Type B pancreatic cell (in vitro differentiated cells): ENCODE results near the gene FKRP. TPM values are rescaled to one million over a fixed set of nuclear protein-coding genes. Genes with fewer than 3 reads are reported as not detected.

Experiments
- DNase-seq: peaks from one replicate; pipeline ENCODE4 v3.0.0; 2021; ENCODE audit warnings: mixed read lengths; ENCODE audit not compliant: unreplicated experiment; ENCODE audit errors: extremely low spot score
- H3K27ac Mint-ChIP-seq: 2 replicates; pipeline ENCODE4 v1.8.0; 2021; ENCODE audit warnings: mild to moderate bottlenecking, mixed read lengths
- H3K27me3 Mint-ChIP-seq: 2 replicates; pipeline ENCODE4 v1.8.0; 2021; ENCODE audit warnings: mixed read lengths
- H3K36me3 Mint-ChIP-seq: 2 replicates; pipeline ENCODE4 v1.8.0; 2021; ENCODE audit warnings: mixed read lengths
- H3K4me1 Mint-ChIP-seq: one replicate; pipeline ENCODE4 v1.8.0; 2021; ENCODE audit warnings: mixed read lengths; ENCODE audit not compliant: unreplicated experiment
- H3K4me3 Mint-ChIP-seq: 2 replicates; pipeline ENCODE4 v1.8.0; 2021; ENCODE audit warnings: mild to moderate bottlenecking, mixed read lengths
- H3K9me3 Mint-ChIP-seq: 2 replicates; pipeline ENCODE4 v1.8.0; 2021; ENCODE audit warnings: mixed read lengths
- total RNA-seq: library from RNA; stranded (reverse); gene quantifications from 2 replicates; pipeline ENCODE4 v1.2.1, GENCODE V29; 2021; ENCODE audit warnings: low replicate concordance
- TF ChIP-seq, protein P1 (sequence below): fragments of 200-600 bp; sonication (generic); conservative IDR thresholded peaks from 2 replicates; pipeline ENCODE4 v1.5.0; 2021; ENCODE audit warnings: antibody characterized with exemption, mild to moderate bottlenecking

The FKRP gene
- total RNA-seq, 1 donor from 2014 or later: 38.4 TPM

DNA sequence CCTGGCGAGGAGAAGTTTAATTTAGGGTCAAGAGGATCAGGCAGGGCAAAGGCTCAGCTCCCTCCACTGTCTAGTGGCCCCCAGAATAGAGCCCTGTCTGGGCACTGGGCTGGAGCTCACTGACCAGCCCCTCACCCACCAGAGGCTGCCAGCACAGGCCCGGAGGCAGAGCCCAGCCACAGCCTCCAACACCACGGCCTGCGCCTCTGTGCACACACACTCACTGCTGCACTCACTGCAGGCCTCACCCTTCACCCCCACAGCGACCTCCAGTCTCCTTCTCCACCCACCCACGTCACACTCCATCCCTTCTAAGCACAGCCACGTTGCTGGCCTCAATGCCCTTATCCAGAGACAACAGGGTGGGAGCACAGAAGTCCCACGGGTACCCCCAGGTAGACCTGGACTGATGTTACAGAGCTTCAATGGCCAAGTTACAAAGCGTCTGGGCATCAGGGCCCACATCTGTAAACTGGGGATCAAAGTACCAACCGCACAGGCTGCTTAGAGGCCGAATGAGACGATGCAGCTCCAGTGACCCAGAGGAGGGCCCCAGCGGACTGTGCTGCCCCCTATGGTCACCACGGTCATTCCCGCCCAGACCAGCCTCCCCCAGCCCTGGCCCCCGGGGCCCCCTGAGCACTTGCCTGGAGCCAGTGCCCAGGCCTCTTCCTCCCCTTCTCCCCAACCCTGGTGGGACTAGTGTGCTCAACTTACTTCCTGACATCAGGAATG is 24.4 kb upstream of the FKRP start:
- Mint-ChIP-seq H3K27ac (peak overlapping the region; percentile 44), H3K9me3 (no peaks in the 10 kb centered on the region), H3K4me3 (no peak overlapping the region), H3K27me3 (no peaks in the 10 kb centered on the region), H3K4me1 (no peaks in the 10 kb centered on the region), H3K36me3 (peaks cover 4% of the 10 kb centered on the region)
- TF ChIP-seq, protein P1, sequence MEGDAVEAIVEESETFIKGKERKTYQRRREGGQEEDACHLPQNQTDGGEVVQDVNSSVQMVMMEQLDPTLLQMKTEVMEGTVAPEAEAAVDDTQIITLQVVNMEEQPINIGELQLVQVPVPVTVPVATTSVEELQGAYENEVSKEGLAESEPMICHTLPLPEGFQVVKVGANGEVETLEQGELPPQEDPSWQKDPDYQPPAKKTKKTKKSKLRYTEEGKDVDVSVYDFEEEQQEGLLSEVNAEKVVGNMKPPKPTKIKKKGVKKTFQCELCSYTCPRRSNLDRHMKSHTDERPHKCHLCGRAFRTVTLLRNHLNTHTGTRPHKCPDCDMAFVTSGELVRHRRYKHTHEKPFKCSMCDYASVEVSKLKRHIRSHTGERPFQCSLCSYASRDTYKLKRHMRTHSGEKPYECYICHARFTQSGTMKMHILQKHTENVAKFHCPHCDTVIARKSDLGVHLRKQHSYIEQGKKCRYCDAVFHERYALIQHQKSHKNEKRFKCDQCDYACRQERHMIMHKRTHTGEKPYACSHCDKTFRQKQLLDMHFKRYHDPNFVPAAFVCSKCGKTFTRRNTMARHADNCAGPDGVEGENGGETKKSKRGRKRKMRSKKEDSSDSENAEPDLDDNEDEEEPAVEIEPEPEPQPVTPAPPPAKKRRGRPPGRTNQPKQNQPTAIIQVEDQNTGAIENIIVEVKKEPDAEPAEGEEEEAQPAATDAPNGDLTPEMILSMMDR: peak; percentile 54
- no peak for DNase-seq

DNA sequence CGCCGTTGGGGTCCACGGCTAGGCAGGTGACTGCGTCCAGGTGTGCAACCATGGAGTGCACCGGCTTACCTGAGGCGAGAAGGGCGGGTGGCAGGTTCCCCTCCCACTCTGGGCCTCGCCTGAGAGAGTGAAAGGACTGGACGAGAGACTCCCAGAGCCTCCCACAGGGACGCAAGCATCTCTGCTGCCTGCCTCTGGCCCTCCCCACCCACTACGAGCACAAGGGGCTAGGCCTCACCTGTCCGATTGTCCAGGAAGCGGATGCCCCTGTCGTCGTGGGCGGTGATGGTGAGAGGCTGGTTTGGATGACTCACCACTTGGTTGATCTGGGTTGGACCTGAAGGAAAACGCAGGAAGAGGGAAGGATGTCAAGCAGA is 23.9 kb upstream of the FKRP start:
- DNase-seq: no peak
- TF ChIP-seq, protein P1: no peak
- no peaks in the 10 kb centered on the region for H3K4me1 Mint-ChIP-seq
- H3K36me3 Mint-ChIP-seq: peaks cover 4% of the 10 kb centered on the region
- H3K27me3 Mint-ChIP-seq: no peaks in the 10 kb centered on the region
- H3K9me3 Mint-ChIP-seq: no peaks in the 10 kb centered on the region
- peak overlapping the region; percentile 44 for H3K27ac Mint-ChIP-seq
- no peak overlapping the region for H3K4me3 Mint-ChIP-seq

DNA sequence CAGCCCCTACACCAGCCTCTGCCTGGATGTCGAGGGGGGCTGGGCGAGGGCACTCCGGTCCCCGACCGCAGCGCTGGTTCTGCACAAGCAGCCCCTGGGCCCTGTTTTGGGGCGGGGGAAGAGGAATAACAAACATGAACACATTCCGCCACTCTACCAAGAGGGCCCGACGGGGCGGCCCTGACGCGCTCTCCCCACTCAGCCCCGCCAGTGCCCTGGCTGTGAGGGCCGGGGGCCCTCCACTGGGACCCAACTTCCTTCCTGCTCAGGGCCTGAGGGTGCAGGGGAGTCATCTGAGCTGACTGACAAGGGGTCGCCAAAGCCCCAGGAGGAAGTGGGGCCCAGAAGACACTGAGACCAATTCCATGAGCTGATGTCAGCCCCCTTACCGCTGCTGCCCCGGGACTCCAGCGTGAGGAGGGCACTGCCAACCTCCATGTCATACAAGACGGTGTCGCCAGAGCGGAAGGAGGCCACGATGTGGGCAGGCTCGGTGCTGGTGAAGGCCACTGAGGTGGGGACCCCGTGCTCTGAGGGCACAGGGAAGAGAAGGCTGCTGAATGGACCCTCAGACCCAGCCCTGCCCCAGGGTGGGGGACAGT is 23.3 kb upstream of the FKRP start:
- H3K4me3 Mint-ChIP-seq: no peak overlapping the region
- H3K27ac Mint-ChIP-seq: peak overlapping the region; percentile 44
- H3K9me3 Mint-ChIP-seq: no peaks in the 10 kb centered on the region
- DNase-seq: no peak
- TF ChIP-seq, protein P1: no peak
- H3K27me3 Mint-ChIP-seq: no peaks in the 10 kb centered on the region
- H3K36me3 Mint-ChIP-seq: peaks cover 4% of the 10 kb centered on the region
- H3K4me1 Mint-ChIP-seq: no peaks in the 10 kb centered on the region

DNA sequence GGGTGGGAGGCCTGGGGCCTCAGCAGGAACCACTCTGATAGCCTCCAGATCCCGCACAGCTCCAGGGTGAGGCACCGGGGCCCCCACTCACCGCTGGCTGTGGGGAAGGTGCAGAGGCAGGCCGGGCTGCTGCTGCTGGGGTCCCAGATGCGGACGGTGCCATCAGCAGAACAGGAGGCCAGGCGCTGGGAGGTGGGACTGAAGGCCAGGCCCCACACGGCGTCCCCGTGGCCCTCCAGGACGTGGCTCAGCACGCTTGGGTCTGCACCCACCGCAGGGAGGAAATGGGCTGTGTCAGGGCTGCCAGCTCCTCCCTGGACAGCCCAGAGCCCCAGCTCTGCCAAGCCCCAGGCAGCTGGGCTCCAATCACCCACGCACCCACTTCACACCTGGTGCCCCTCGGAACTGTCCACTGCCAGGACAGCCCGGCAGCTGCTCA is 22.8 kb upstream of the FKRP start:
- Mint-ChIP-seq H3K4me1 (no peaks in the 10 kb centered on the region), H3K27me3 (no peaks in the 10 kb centered on the region)

DNA sequence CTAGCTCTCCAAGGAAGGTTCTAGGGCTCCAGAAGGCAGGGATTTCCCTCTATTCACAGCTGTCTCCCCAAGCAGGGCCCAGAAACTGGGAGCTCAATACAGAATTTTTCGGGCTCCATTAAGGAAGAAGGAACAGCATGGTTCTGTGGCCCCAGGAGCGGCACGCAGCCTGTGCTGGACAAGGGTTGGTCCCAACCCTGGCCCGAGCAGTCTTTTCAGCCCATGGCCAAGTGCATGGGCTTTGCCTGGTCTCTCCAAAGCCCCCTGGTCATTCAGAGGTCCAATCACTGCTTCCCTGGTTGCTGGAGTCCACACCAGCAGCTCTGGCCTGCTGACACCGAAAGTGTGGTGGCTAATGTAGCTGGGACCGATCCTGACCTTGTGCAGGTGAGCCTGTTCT is 22.4 kb upstream of the FKRP start:
- TF ChIP-seq, protein P1: no peak
- Mint-ChIP-seq H3K4me3 (no peak overlapping the region), H3K9me3 (no peaks in the 10 kb centered on the region), H3K27me3 (no peaks in the 10 kb centered on the region), H3K4me1 (peaks cover under 1% of the 10 kb centered on the region), H3K27ac (no peak overlapping the region), H3K36me3 (peaks cover 4% of the 10 kb centered on the region)
- no peak for DNase-seq

More for the DNA sequence above, 22.8 kb upstream of the FKRP start:
- H3K4me3 Mint-ChIP-seq: no peak overlapping the region
- TF ChIP-seq, protein P1: no peak
- H3K36me3 Mint-ChIP-seq: peaks cover 4% of the 10 kb centered on the region
- no peaks in the 10 kb centered on the region for H3K9me3 Mint-ChIP-seq
- no peak overlapping the region for H3K27ac Mint-ChIP-seq
- DNase-seq: no peak
